Keratinocyte (primary cell): ENCODE measurements around the gene SMIM20. TPM values are rescaled to one million over a fixed set of nuclear protein-coding genes. Genes with fewer than 3 reads are reported as not detected.

Source experiments
- DNase-seq: peaks from one replicate; pipeline ENCODE4 v3.0.0-alpha.2; 2011; ENCODE audit warnings: low read depth, missing footprints, low spot score
- FAIRE-seq: peaks from 2 replicates; lab custom pipeline; 2011; peaks lifted over from hg19 to GRCh38; lab: Jason Lieb, UNC
- H2AFZ ChIP-seq: 2 replicates; pipeline ENCODE4 v1.6.0; 2012; ENCODE audit warnings: low read length, control low read depth, inconsistent platforms; ENCODE audit not compliant: control insufficient read depth
- H3K27ac ChIP-seq: 2 replicates; pipeline ENCODE4 v1.5.1; 2011; ENCODE audit warnings: low read length; ENCODE audit not compliant: control insufficient read depth, insufficient read depth
- H3K27me3 ChIP-seq: 3 replicates; pipeline ENCODE4 v1.6.0; 2011; ENCODE audit warnings: low read length; ENCODE audit not compliant: control insufficient read depth, insufficient read depth; ENCODE audit errors: extremely low read depth
- H3K36me3 ChIP-seq, 2 experiments: 2 replicates in 1 of 2; 3 replicates in 1 of 2; pipeline ENCODE4 v1.5.1; 2011; ENCODE audit warnings: low read length in 2 of 2, mild to moderate bottlenecking in 1 of 2; ENCODE audit not compliant: control insufficient read depth in 2 of 2, insufficient read depth in 2 of 2; ENCODE audit errors: extremely low read depth in 1 of 2
- H3K4me1 ChIP-seq: 3 replicates; pipeline ENCODE4 v1.5.1; 2011; ENCODE audit warnings: low read length; ENCODE audit not compliant: control insufficient read depth, insufficient read depth; ENCODE audit errors: extremely low read depth
- H3K4me2 ChIP-seq: 3 replicates; pipeline ENCODE4 v1.6.0; 2011; ENCODE audit warnings: low read depth, low read length; ENCODE audit not compliant: control insufficient read depth, insufficient read depth; ENCODE audit errors: extremely low read depth
- H3K4me3 ChIP-seq, 3 experiments: fragments of 200-600 bp in 1 of 3; sonication (generic) in 1 of 3; 2 replicates in 2 of 3; 3 replicates in 1 of 3; pipeline ENCODE4 v1.5.1; 2011 to 2016; ENCODE audit warnings: low read length in 3 of 3, mild to moderate bottlenecking in 3 of 3, control low read depth in 2 of 3, inconsistent platforms in 1 of 3, low read depth in 1 of 3, mixed read lengths in 1 of 3, mixed run types in 1 of 3, moderate library complexity in 1 of 3; ENCODE audit not compliant: control insufficient read depth in 2 of 3, insufficient read depth in 2 of 3; ENCODE audit errors: extremely low read depth in 1 of 3
- H3K79me2 ChIP-seq: 2 replicates; pipeline ENCODE4 v1.6.0; 2012; ENCODE audit warnings: low read length; ENCODE audit not compliant: control insufficient read depth, insufficient read depth
- H3K9ac ChIP-seq: 3 replicates; pipeline ENCODE4 v1.6.0; 2011; ENCODE audit warnings: low read length; ENCODE audit not compliant: control insufficient read depth, insufficient read depth; ENCODE audit errors: extremely low read depth
- H3K9me1 ChIP-seq: 3 replicates; pipeline ENCODE4 v1.6.0; 2011; ENCODE audit warnings: low read length; ENCODE audit not compliant: control insufficient read depth, insufficient read depth; ENCODE audit errors: extremely low read depth
- H3K9me3 ChIP-seq: 2 replicates; pipeline ENCODE4 v1.5.1; 2012; ENCODE audit warnings: low read depth, low read length; ENCODE audit not compliant: control insufficient read depth
- H4K20me1 ChIP-seq: 3 replicates; pipeline ENCODE4 v1.6.0; 2011; ENCODE audit warnings: low read length; ENCODE audit not compliant: control insufficient read depth, insufficient read depth; ENCODE audit errors: extremely low read depth
- CTCF ChIP-seq, 3 experiments: IDR thresholded peaks in 1 of 3; conservative IDR thresholded peaks in 1 of 3; optimal IDR thresholded peaks in 1 of 3; 2 replicates in 2 of 3; 3 replicates in 1 of 3; pipeline versions ENCODE3 to v1.5.1; 2011; ENCODE audit warnings: low read length in 3 of 3, mild to moderate bottlenecking in 3 of 3, moderate library complexity in 2 of 3, control low read depth in 1 of 3, inconsistent platforms in 1 of 3; ENCODE audit not compliant: insufficient read depth in 2 of 3; ENCODE audit errors: extremely low read depth in 1 of 3
- EZH2 ChIP-seq: IDR thresholded peaks from one replicate; pipeline ENCODE4 v1.6.1; 2012; ENCODE audit warnings: inconsistent platforms, mild to moderate bottlenecking, low read length, moderate library complexity
- dilution Hi-C: fragments of 300-500 bp; cut with MboI; formaldehyde crosslinking; loops from one replicate; pipeline ENCODE4 v1.7.0; 2020; ENCODE audit warnings: low sequenced_read_pairs; ENCODE audit not compliant: extremely low pct_ligation_motif_present
- polyA plus RNA-seq, 5 experiments: library from polyadenylated mRNA; depleted of rRNA in 3 of 5; stranded (reverse) in 3 of 5; stranded (forward) in 1 of 5; unstranded in 1 of 5; fragments of >200 nt; gene quantifications; 1 replicate in 1 of 5; 2 replicates in 3 of 5; 3 replicates in 1 of 5; pipeline versions ENCODE4 v1.2.1 to v1.2.3, GENCODE V29; 2011 to 2012; ENCODE audit warnings: missing spikeins in 2 of 5, low read depth in 1 of 5, low replicate concordance in 1 of 5

SMIM20 gene
- polyA plus RNA-seq, 1 donor (not counting 4 experiments of a cell fraction or from before 2014, with no cell fraction given), result 29.5 TPM

- Histone ChIP-seq H3K4me2 (peak overlapping the region; percentile 27), H3K9me1 (no peaks in the 10 kb centered on the region), H3K9me3 (no peaks in the 10 kb centered on the region), H4K20me1 (no peaks in the 10 kb centered on the region), H3K4me3 (no peak overlapping the region), H3K27me3 (no peaks in the 10 kb centered on the region), H3K36me3 (no peaks in the 10 kb centered on the region), H3K27ac (no peak overlapping the region), H2AFZ (no peak overlapping the region), H3K79me2 (peaks cover 9% of the 10 kb centered on the region), H3K4me1 (peaks cover 11% of the 10 kb centered on the region), H3K9ac (no peak overlapping the region)
- FAIRE-seq (peak; percentile 20), DNase-seq (no peak)
- TF ChIP-seq CTCF (optimal IDR thresholded peaks at IDR 0.05 in 1 of 3, IDR thresholded peaks at IDR 0.05 in 1 of 3, conservative IDR thresholded peaks at IDR 0.05 in 1 of 3; ENCODE audit: extremely low read depth in 1 of 3, insufficient read depth in 2 of 3, low read length in 3 of 3) (no peak), EZH2 (no peak)
- dilution Hi-C loops, result no loop called here
Observed at GRCh38 chr4:25915353-25915705, 1.3 kb downstream of the SMIM20 start.

- no peak overlapping the region for H3K4me3 ChIP-seq
- H3K4me1 ChIP-seq, result peaks cover 11% of the 10 kb centered on the region
- H3K9me3 ChIP-seq, result no peaks in the 10 kb centered on the region
- no peak overlapping the region for H2AFZ ChIP-seq
- FAIRE-seq, result no peak
- no peak overlapping the region for H3K27ac ChIP-seq
- H4K20me1 ChIP-seq, result no peaks in the 10 kb centered on the region
- no peak for DNase-seq
- no peak overlapping the region for H3K4me2 ChIP-seq
- H3K36me3 ChIP-seq, result no peaks in the 10 kb centered on the region
- dilution Hi-C loops, result no loop called here
- peaks cover 9% of the 10 kb centered on the region for H3K79me2 ChIP-seq
- TF ChIP-seq EZH2 (no peak), CTCF (optimal IDR thresholded peaks at IDR 0.05 in 1 of 3, IDR thresholded peaks at IDR 0.05 in 1 of 3, conservative IDR thresholded peaks at IDR 0.05 in 1 of 3; ENCODE audit: extremely low read depth in 1 of 3, insufficient read depth in 2 of 3, low read length in 3 of 3) (no peak)
- H3K9me1 ChIP-seq, result no peaks in the 10 kb centered on the region
- H3K9ac ChIP-seq, result no peak overlapping the region
- no peaks in the 10 kb centered on the region for H3K27me3 ChIP-seq
Observed at GRCh38 chr4:25916870-25917269, 2.9 kb downstream of the SMIM20 start.
